OCI-LY7 (cell line): ENCODE results near the gene ACER2. TPM values are rescaled to one million over a fixed set of nuclear protein-coding genes. Genes with fewer than 3 reads are reported as not detected.

Experiments
- BruUV-seq: library from RNA; stranded (reverse); fragments of 400-500 nt; replicated peaks from 2 replicates; lab custom pipeline; 2021; lab: Mats Ljungman, UMichigan
- CTCF ChIA-PET: fragments of 300-600 bp; sonication (Branson Sonifier 250); formaldehyde crosslinking; loops from one replicate; lab custom pipeline; 2022; ENCODE audit warnings: antibody characterized with exemption; ENCODE audit not compliant: unreplicated experiment; lab: Charles Lee
- POLR2A ChIA-PET: fragments of 300-600 bp; sonication (Branson Sonifier 250); formaldehyde crosslinking; loops from one replicate; lab custom pipeline; 2022; ENCODE audit warnings: antibody characterized with exemption; lab: Charles Lee
- DNase-seq: peaks from one replicate; pipeline ENCODE4 v3.0.0-alpha.2; 2015; ENCODE audit warnings: low spot score
- H2AFZ ChIP-seq: fragments of 200-600 bp; sonication (generic), shearing (Covaris generic); 2 replicates; pipeline ENCODE4 v1.6.1; 2014; ENCODE audit warnings: mild to moderate bottlenecking, antibody characterized with exemption, low read length, moderate library complexity
- H3K27ac ChIP-seq: fragments of 200-600 bp; sonication (generic); 2 replicates; pipeline ENCODE4 v1.5.1; 2014; ENCODE audit warnings: mixed run types, low read depth, mild to moderate bottlenecking, moderate library complexity, low read length, inconsistent platforms; ENCODE audit not compliant: poor library complexity, severe bottlenecking
- H3K36me3 ChIP-seq: fragments of 200-600 bp; sonication (generic); 2 replicates; pipeline ENCODE4 v1.6.1; 2014; ENCODE audit warnings: mild to moderate bottlenecking, antibody characterized with exemption, low read length, moderate library complexity, mixed read lengths; ENCODE audit not compliant: insufficient read depth
- H3K4me1 ChIP-seq: fragments of 200-600 bp; sonication (generic); 2 replicates; pipeline ENCODE4 v1.5.1; 2014; ENCODE audit warnings: mild to moderate bottlenecking, low read length; ENCODE audit not compliant: insufficient read depth, poor library complexity, severe bottlenecking
- H3K4me2 ChIP-seq: fragments of 200-600 bp; sonication (generic); 2 replicates; pipeline ENCODE4 v1.6.1; 2014; ENCODE audit warnings: mild to moderate bottlenecking, low read length
- H3K4me3 ChIP-seq: fragments of 200-600 bp; sonication (generic); 2 replicates; pipeline ENCODE4 v1.5.1; 2014; ENCODE audit warnings: mild to moderate bottlenecking, low read depth, low read length; ENCODE audit not compliant: poor library complexity, severe bottlenecking
- H3K79me2 ChIP-seq: fragments of 200-600 bp; sonication (generic); 2 replicates; pipeline ENCODE4 v1.6.1; 2016; ENCODE audit warnings: low read depth, mild to moderate bottlenecking, low read length, moderate library complexity, mixed read lengths; ENCODE audit not compliant: insufficient read depth
- H3K9me2 ChIP-seq: fragments of 200-600 bp; sonication (generic); 2 replicates; pipeline ENCODE4 v1.6.1; 2016; ENCODE audit warnings: mild to moderate bottlenecking, low read length, mixed read lengths; ENCODE audit not compliant: insufficient read depth
- H3K9me3 ChIP-seq: fragments of 200-600 bp; sonication (generic); 2 replicates; pipeline ENCODE4 v1.6.1; 2014; ENCODE audit warnings: mild to moderate bottlenecking, mixed run types, low read length, mixed read lengths
- H4K20me1 ChIP-seq: fragments of 200-600 bp; sonication (generic); 2 replicates; pipeline ENCODE4 v1.6.1; 2014; ENCODE audit warnings: mild to moderate bottlenecking, antibody characterized with exemption, low read length, moderate library complexity, mixed read lengths; ENCODE audit not compliant: insufficient read depth
- CTCF ChIP-seq: fragments of 200-600 bp; sonication (generic); conservative IDR thresholded peaks from 2 replicates; pipeline ENCODE4 v1.5.1; 2014; ENCODE audit warnings: mild to moderate bottlenecking, antibody characterized with exemption, low read length, moderate library complexity, mixed read lengths
- EZH2phosphoT487 ChIP-seq: fragments of 200-600 bp; sonication (generic); IDR thresholded peaks from 2 replicates; pipeline ENCODE4 v1.6.1; 2018; ENCODE audit warnings: low read depth, borderline replicate concordance, mild to moderate bottlenecking, mixed run types, antibody characterized with exemption, low read length, moderate library complexity, mixed read lengths
- intact Hi-C: fragments of 100-400 bp; cut with micrococcal nuclease; formaldehyde crosslinking; loops from one replicate; pipeline ENCODE4 v1.10.0; 2022; ENCODE audit not compliant: unreplicated experiment
- total RNA-seq, 2 experiments: library from RNA; depleted of rRNA in 1 of 2; stranded (reverse); fragments of >200 nt in 1 of 2; shearing (Covaris generic) in 1 of 2; gene quantifications; 2 replicates each; pipeline ENCODE4 v1.2.3, GENCODE V29; 2014 to 2022

The ACER2 gene
- total RNA-seq, 2 experiments from 2014 or later = 1.4 to 1.8 TPM

- Histone ChIP-seq H3K9me2 (no peaks in the 10 kb centered on the region), H4K20me1 (no peaks in the 10 kb centered on the region), H2AFZ (0 out of 2 replicates have a peak overlapping the region, but pooled peaks have one; percentile 5), H3K4me2 (peak overlapping the region; percentile 66), H3K9me3 (no peaks in the 10 kb centered on the region), H3K27ac (no peak overlapping the region), H3K36me3 (no peaks in the 10 kb centered on the region), H3K4me1 (no peaks in the 10 kb centered on the region), H3K4me3 (peak overlapping the region; percentile 66), H3K79me2 (no peaks in the 10 kb centered on the region)
- TF ChIP-seq CTCF = peak; percentile 87
- no peak for TF ChIP-seq EZH2phosphoT487
- CTCF ChIA-PET = interaction anchor here (0.7 to 1.5 kb wide), 2 partner anchors 13 to 327 kb away, joined by 3 read pairs; no protein-coding TSS in a partner anchor
- POLR2A ChIA-PET = interaction anchor here (0.6 to 0.9 kb wide), 3 partner anchors 11 to 381 kb away, joined by 3 to 4 read pairs (median 3); no protein-coding TSS in a partner anchor
- intact Hi-C loops = no loop called here
- DNase-seq = peak; percentile 75
- no TSS peak for BruUV-seq
These were observed 56.2 kb downstream of the ACER2 start for GRCh38 chr9:19464764-19465585.

GRCh38 chr9:19465586-19466279, 56.9 kb downstream of the ACER2 start:
- intact Hi-C loops = no loop called here
- no peak overlapping the region for H3K27ac ChIP-seq
- ChIA-PET POLR2A (interaction anchor here (0.6 to 0.9 kb wide), 2 partner anchors 11 to 381 kb away, joined by 3 to 4 read pairs; no protein-coding TSS in a partner anchor), CTCF (interaction anchor here (0.7 to 1.5 kb wide), 2 partner anchors 14 to 328 kb away, joined by 3 read pairs; no protein-coding TSS in a partner anchor)
- BruUV-seq = no TSS peak
- H2AFZ ChIP-seq = no peak overlapping the region
- H3K4me3 ChIP-seq = no peak overlapping the region
- no peaks in the 10 kb centered on the region for H3K9me2 ChIP-seq
- no peaks in the 10 kb centered on the region for H4K20me1 ChIP-seq
- no peaks in the 10 kb centered on the region for H3K36me3 ChIP-seq
- H3K4me1 ChIP-seq = no peaks in the 10 kb centered on the region
- no peak for DNase-seq
- TF ChIP-seq CTCF = no peak
- no peak for TF ChIP-seq EZH2phosphoT487
- no peaks in the 10 kb centered on the region for H3K9me3 ChIP-seq
- H3K79me2 ChIP-seq = no peaks in the 10 kb centered on the region
- H3K4me2 ChIP-seq = no peak overlapping the region
